Measurements from ENCODE around the gene GPR78. TPM values are rescaled to one million over a fixed set of nuclear protein-coding genes. Genes with fewer than 3 reads are reported as not detected.

Gene GPR78
- total RNA-seq, 2 donors from 2014 or later = 0.09 to 0.10 TPM

- DNase-seq (ENCODE audit: low spot score) = peak; percentile 75
- intact Hi-C loops (cut with DNase I) = loop anchor here in 1 of 2 donors (5.0 kb wide), 1 partner anchor 779 kb away; no protein-coding TSS in a partner anchor
Observed at GRCh38 chr4:8581094-8581861, 1.1 kb downstream of the GPR78 start.

GRCh38 chr4:8582016-8582415 lies 1.8 kb downstream of the GPR78 start:
- intact Hi-C loops (cut with DNase I) = loop anchor here in 1 of 2 donors (5.0 kb wide), 1 partner anchor 780 kb away; no protein-coding TSS in a partner anchor

GRCh38 chr4:8582436-8582835 lies 2.2 kb downstream of the GPR78 start:
- peak; percentile 50 for DNase-seq (ENCODE audit: low spot score)
- intact Hi-C loops (cut with DNase I) = loop anchor here in 1 of 2 donors (5.0 kb wide), 1 partner anchor 780 kb away; no protein-coding TSS in a partner anchor

More at GRCh38 chr4:8582016-8582415, 1.8 kb downstream of the GPR78 start:
- peak; percentile 22 for DNase-seq (ENCODE audit: low spot score)

- peak; percentile 37 for DNase-seq (ENCODE audit: low spot score)
- intact Hi-C loops (cut with DNase I) = loop anchor here in 1 of 2 donors (5.0 kb wide), 1 partner anchor 781 kb away; no protein-coding TSS in a partner anchor
Observed at GRCh38 chr4:8582941-8583654, 2.9 kb downstream of the GPR78 start.

GRCh38 chr4:8583655-8584025 lies 3.4 kb downstream of the GPR78 start:
- intact Hi-C loops (cut with DNase I) = loop anchor here in 1 of 2 donors (5.0 kb wide), 1 partner anchor 781 kb away; no protein-coding TSS in a partner anchor
- DNase-seq (ENCODE audit: low spot score) = peak; percentile 36

- no peak for DNase-seq (ENCODE audit: low spot score)
Observed at GRCh38 chr4:8585186-8585585, 5.0 kb downstream of the GPR78 start.

GRCh38 chr4:8585721-8586212 lies 5.6 kb downstream of the GPR78 start:
- intact Hi-C loops (cut with DNase I) = loop anchor here in 1 of 2 donors (5.0 kb wide), 1 partner anchor 543 kb away; no protein-coding TSS in a partner anchor
- DNase-seq (ENCODE audit: low spot score) = peak; percentile 81

More at GRCh38 chr4:8585186-8585585, 5.0 kb downstream of the GPR78 start:
- intact Hi-C loops (cut with DNase I) = loop anchor here in 1 of 2 donors (5.0 kb wide), 1 partner anchor 543 kb away; no protein-coding TSS in a partner anchor

GRCh38 chr4:8586246-8586645 lies 6.1 kb downstream of the GPR78 start:
- intact Hi-C loops (cut with DNase I) = loop anchor here in 1 of 2 donors (5.0 kb wide), 1 partner anchor 544 kb away; no protein-coding TSS in a partner anchor
- no peak for DNase-seq (ENCODE audit: low spot score)

GRCh38 chr4:8586671-8587468 lies 6.7 kb downstream of the GPR78 start:
- intact Hi-C loops (cut with DNase I) = loop anchor here in 1 of 2 donors (5.0 kb wide), 1 partner anchor 545 kb away; no protein-coding TSS in a partner anchor

GRCh38 chr4:8587469-8588195 lies 7.4 kb downstream of the GPR78 start:
- intact Hi-C loops (cut with DNase I) = loop anchor here in 1 of 2 donors (5.0 kb wide), 1 partner anchor 545 kb away; no protein-coding TSS in a partner anchor

More at GRCh38 chr4:8586671-8587468, 6.7 kb downstream of the GPR78 start:
- DNase-seq (ENCODE audit: low spot score) = peak; percentile 73

GRCh38 chr4:8588196-8588470 lies 7.9 kb downstream of the GPR78 start:
- intact Hi-C loops (cut with DNase I) = loop anchor here in 1 of 2 donors (5.0 kb wide), 1 partner anchor 546 kb away; no protein-coding TSS in a partner anchor
- peak; percentile 31 for DNase-seq (ENCODE audit: low spot score)

More at GRCh38 chr4:8587469-8588195, 7.4 kb downstream of the GPR78 start:
- DNase-seq (ENCODE audit: low spot score) = peak; percentile 65

- no peak for DNase-seq (ENCODE audit: low spot score)
- intact Hi-C loops (cut with DNase I) = loop anchor here in 1 of 2 donors (5.0 kb wide), 1 partner anchor 547 kb away; no protein-coding TSS in a partner anchor
Observed at GRCh38 chr4:8589336-8589735, 9.1 kb downstream of the GPR78 start.

- DNase-seq (ENCODE audit: low spot score) = no peak
Observed at GRCh38 chr4:8589823-8590545, 9.8 kb downstream of the GPR78 start.

GRCh38 chr4:8590546-8590880 lies 10.3 kb downstream of the GPR78 start:
- DNase-seq (ENCODE audit: low spot score) = no peak
- intact Hi-C loops (cut with DNase I) = no loop called here

More at GRCh38 chr4:8589823-8590545, 9.8 kb downstream of the GPR78 start:
- intact Hi-C loops (cut with DNase I) = loop anchor here in 1 of 2 donors (5.0 kb wide), 1 partner anchor 548 kb away; no protein-coding TSS in a partner anchor

- intact Hi-C loops (cut with DNase I) = no loop called here
Observed at GRCh38 chr4:8591114-8591513, 10.9 kb downstream of the GPR78 start.

GRCh38 chr4:8591626-8592365 lies 11.6 kb downstream of the GPR78 start:
- intact Hi-C loops (cut with DNase I) = no loop called here
- no peak for DNase-seq (ENCODE audit: low spot score)

More at GRCh38 chr4:8591114-8591513, 10.9 kb downstream of the GPR78 start:
- DNase-seq (ENCODE audit: low spot score) = no peak
